ENCODE data around the gene OTOS. TPM values are rescaled to one million over a fixed set of nuclear protein-coding genes. Genes with fewer than 3 reads are reported as not detected.

OTOS gene
- total RNA-seq, 2 donors from 2014 or later: not detected

DNA sequence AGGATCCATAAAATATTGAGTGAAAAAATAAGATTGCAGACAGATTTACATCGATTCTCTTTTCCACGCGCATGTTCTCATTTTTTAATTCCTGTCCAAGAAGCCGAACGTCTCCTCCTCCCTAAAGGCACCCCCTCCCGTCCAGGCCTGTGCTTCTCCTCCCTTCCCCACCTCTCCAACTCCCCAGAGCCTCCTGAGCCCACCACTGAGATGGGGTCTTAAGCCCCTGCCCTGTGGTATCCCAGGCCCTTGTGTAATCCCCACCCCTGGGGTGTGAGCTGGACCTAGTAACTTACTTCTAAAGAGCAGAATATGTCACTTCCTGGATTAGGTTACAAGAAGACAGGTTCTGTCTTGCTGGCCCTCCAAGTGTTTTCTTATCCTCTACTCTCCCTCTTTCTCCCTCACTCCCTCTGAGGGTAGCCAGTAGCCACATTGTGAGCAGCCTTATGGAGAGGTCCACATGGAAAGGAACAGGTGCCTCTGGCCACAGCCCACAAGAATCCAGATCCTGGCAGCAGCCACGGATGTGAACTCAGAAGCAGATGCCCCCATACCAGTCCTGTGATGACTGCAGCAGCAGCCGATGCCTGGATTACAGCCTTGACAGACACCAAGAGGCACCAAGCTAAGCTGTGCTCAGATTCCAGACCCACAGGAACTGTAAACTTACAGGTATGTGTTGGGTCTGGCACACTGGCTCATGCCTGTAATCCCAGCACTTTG lies 39.6 kb upstream of the OTOS start:
- intact Hi-C loops (cut with DNase I): no loop called here

DNA sequence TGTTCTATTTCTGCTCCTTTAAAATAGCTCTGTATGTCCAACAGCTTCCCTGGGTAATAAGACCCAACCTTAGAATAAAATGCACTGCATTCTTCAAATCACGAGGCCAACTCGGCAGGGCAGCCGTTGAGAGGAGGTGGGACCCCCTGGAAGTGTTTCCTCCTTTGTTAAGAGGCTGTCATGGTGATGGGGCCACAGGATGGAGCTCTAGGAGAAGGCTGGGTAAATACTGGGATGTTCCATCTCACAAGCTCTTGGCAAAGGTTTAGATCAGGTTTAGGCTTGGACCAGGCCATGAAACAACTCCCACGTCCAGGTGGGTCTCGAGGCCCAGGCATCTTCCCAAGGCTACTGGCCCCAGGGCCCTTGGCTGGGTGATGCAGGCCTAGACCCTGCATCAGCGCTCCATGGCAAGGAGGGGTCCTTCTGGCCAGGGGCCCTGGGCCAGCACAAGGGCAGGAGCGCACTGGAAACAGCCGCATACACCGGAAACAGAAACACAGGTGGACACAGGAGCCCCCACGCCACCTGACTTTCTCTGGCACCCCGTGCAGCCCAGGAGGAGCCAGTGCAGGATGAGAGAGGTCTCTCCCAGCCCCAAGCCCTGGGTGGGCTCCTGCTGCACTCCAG lies 38.8 kb upstream of the OTOS start:
- Histone ChIP-seq H3K9me3 (no peaks in the 10 kb centered on the region), H3K36me3 (no peaks in the 10 kb centered on the region), H3K4me3 (no peak overlapping the region), H3K4me1 (replicated peaks) (no peaks in the 10 kb centered on the region), H3K27ac (no peak overlapping the region), H3K27me3 (replicated peaks; ENCODE audit: insufficient read depth) (no peaks in the 10 kb centered on the region)
- intact Hi-C loops (cut with DNase I): no loop called here
- 78% methylated on average over 11 of the region's 11 CpGs for WGBS
- TF ChIP-seq POLR2AphosphoS5 (IDR thresholded peaks at IDR 0.05): no peak
- TF ChIP-seq POLR2A (IDR thresholded peaks at IDR 0.05): no peak
- no peak for TF ChIP-seq CTCF (IDR thresholded peaks at IDR 0.05)
- DNase-seq (ENCODE audit: low spot score): no peak

More for the DNA sequence above, 39.6 kb upstream of the OTOS start:
- Histone ChIP-seq H3K9me3 (no peaks in the 10 kb centered on the region), H3K36me3 (no peaks in the 10 kb centered on the region), H3K27ac (no peak overlapping the region), H3K4me1 (replicated peaks) (no peaks in the 10 kb centered on the region), H3K4me3 (no peak overlapping the region), H3K27me3 (replicated peaks; ENCODE audit: insufficient read depth) (no peaks in the 10 kb centered on the region)
- no peak for DNase-seq (ENCODE audit: low spot score)
- TF ChIP-seq CTCF (IDR thresholded peaks at IDR 0.05) (no peak), POLR2A (IDR thresholded peaks at IDR 0.05) (no peak), POLR2AphosphoS5 (IDR thresholded peaks at IDR 0.05) (no peak)
- 62% methylated on average over 8 of the region's 8 CpGs for WGBS

DNA sequence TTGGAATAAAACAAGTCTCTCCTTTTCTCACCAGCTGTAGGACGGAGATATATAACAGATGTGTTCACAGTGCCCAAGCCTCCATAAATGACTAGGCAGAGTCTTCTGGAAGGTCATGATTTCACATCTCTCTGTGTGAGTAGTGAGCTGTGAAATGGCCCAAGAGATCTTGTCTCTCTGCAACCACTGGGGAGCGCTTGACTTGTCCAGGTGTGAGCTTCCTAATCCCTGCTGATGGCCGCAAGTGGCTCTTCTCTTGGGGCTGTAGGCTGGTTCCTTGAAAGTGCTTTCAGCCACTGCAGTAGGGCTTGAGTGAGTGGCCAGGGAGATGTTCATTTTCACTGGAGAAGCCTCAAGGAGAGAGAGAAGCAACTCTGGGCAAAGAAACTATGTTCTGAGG lies 38.1 kb upstream of the OTOS start:
- TF ChIP-seq POLR2AphosphoS5 (IDR thresholded peaks at IDR 0.05) (no peak), POLR2A (IDR thresholded peaks at IDR 0.05) (no peak), CTCF (IDR thresholded peaks at IDR 0.05) (no peak)
- no peak overlapping the region for H3K27ac ChIP-seq
- no peak for DNase-seq (ENCODE audit: low spot score)
- H3K4me1 ChIP-seq (replicated peaks): no peaks in the 10 kb centered on the region
- intact Hi-C loops (cut with DNase I): no loop called here
- no peaks in the 10 kb centered on the region for H3K36me3 ChIP-seq
- H3K9me3 ChIP-seq: no peaks in the 10 kb centered on the region
- H3K27me3 ChIP-seq (replicated peaks; ENCODE audit: insufficient read depth): no peaks in the 10 kb centered on the region
- H3K4me3 ChIP-seq: no peak overlapping the region
- 88% methylated on average over 3 of the region's 3 CpGs for WGBS

DNA sequence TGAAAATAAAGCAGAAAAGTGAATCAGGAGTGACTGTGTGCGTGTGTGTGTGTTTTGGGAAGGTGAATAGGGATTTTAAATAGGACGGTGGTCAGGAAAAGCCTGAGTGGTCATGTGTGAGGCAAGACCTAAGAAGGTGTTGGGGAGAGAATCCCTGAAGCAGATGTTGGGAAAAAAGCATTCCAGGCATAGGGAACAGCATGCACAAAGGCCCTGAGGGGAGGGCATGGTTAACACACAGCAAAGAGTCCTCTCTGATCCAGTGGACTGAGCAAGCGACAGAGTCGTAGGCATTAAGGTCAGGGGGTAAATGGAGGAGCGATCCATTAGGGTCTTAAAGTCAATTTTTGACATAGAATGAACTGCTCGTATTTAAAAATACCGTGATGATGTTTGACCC lies 34.0 kb upstream of the OTOS start:
- 70% methylated on average over 7 of the region's 7 CpGs for WGBS

More for the DNA sequence above, 34.0 kb upstream of the OTOS start:
- no peaks in the 10 kb centered on the region for H3K36me3 ChIP-seq
- TF ChIP-seq CTCF (IDR thresholded peaks at IDR 0.05) (no peak), POLR2A (IDR thresholded peaks at IDR 0.05) (no peak), POLR2AphosphoS5 (IDR thresholded peaks at IDR 0.05) (no peak)
- intact Hi-C loops (cut with DNase I): no loop called here
- no peaks in the 10 kb centered on the region for H3K27me3 ChIP-seq (replicated peaks; ENCODE audit: insufficient read depth)
- H3K27ac ChIP-seq: no peak overlapping the region
- DNase-seq (ENCODE audit: low spot score): no peak
- no peak overlapping the region for H3K4me3 ChIP-seq
- no peaks in the 10 kb centered on the region for H3K9me3 ChIP-seq
- H3K4me1 ChIP-seq (replicated peaks): no peaks in the 10 kb centered on the region

All from prostate gland (tissue), 2 donors.